K562 (cell line): ENCODE data around the gene CEP72. TPM values are rescaled to one million over a fixed set of nuclear protein-coding genes. Genes with fewer than 3 reads are reported as not detected.
"Not testable (repeated sequence)": the region's sequence is repeated elsewhere in the genome, so short reads cannot be mapped to it uniquely, and the experiment has no call there.

Source experiments
- ATAC-seq: fragments of 200-7000 bp; cut with Tn5 transposase; 3 replicates; pipeline ENCODE4 v1.9.1; 2020; ENCODE audit warnings: moderate library complexity
- BruUV-seq: library from RNA; stranded (reverse); fragments of 400-500 nt; replicated peaks from 2 replicates; lab custom pipeline; 2021; lab: Mats Ljungman, UMichigan
- CTCF ChIA-PET: fragments of 300-600 bp; formaldehyde crosslinking; extraction: SDS; loops from one replicate; lab custom pipeline; 2021; ENCODE audit warnings: low intra/inter-chr PET ratio; lab: Yijun Ruan, JAX
- POLR2A ChIA-PET: fragments of 300-600, 350-650 bp; sonication (Branson Sonifier 250); formaldehyde crosslinking; extraction: SDS; loops from one replicate; lab custom pipeline; 2021; ENCODE audit warnings: antibody characterized with exemption, inconsistent platforms; lab: Yijun Ruan, JAX
- DNase-seq, 4 experiments: peaks; one replicate each; pipeline versions ENCODE4 v3.0.0 to v3.0.0-alpha.2; 2011 to 2018; ENCODE audit warnings: low spot score in 3 of 4, mixed read lengths in 3 of 4; ENCODE audit errors: extremely low read depth in 1 of 4
- FAIRE-seq: peaks from 2 replicates; lab custom pipeline; 2011; peaks lifted over from hg19 to GRCh38; lab: Jason Lieb, UNC
- H2AFZ ChIP-seq: 2 replicates; pipeline ENCODE4 v1.6.0; 2011; ENCODE audit warnings: low read depth, low read length, control low read depth, inconsistent platforms
- H3K27ac ChIP-seq: fragments of 200-600 bp; 3 replicates; pipeline ENCODE4 v1.8.0; 2011; ENCODE audit warnings: low read depth, mild to moderate bottlenecking, control low read depth, inconsistent platforms, low read length, moderate library complexity, mixed read lengths; ENCODE audit errors: extremely low read depth
- H3K27me3 ChIP-seq, 2 experiments: fragments of 300-600 bp in 1 of 2; 2 replicates in 1 of 2; 3 replicates in 1 of 2; pipeline versions ENCODE4 v1.6.0 to v1.8.0; 2011; ENCODE audit warnings: inconsistent platforms in 2 of 2, low read length in 2 of 2, mild to moderate bottlenecking in 1 of 2, mixed read lengths in 1 of 2, moderate library complexity in 1 of 2; ENCODE audit not compliant: control insufficient read depth in 2 of 2, insufficient read depth in 2 of 2
- H3K36me3 ChIP-seq: fragments of 300-600 bp; 3 replicates; pipeline ENCODE4 v1.8.0; 2011; ENCODE audit warnings: mild to moderate bottlenecking, low read length, inconsistent platforms; ENCODE audit not compliant: control insufficient read depth, insufficient read depth
- H3K4me1 ChIP-seq, 2 experiments: fragments of 200-600 bp in 1 of 2; replicated peaks in 1 of 2; 2 replicates in 1 of 2; 3 replicates in 1 of 2; pipeline versions ENCODE4 v1.5.1 to v1.8.0; 2011; ENCODE audit warnings: inconsistent platforms in 2 of 2, low read length in 2 of 2, mild to moderate bottlenecking in 1 of 2, mixed read lengths in 1 of 2, moderate library complexity in 1 of 2; ENCODE audit not compliant: control insufficient read depth in 2 of 2, insufficient read depth in 2 of 2
- H3K4me2 ChIP-seq: 2 replicates; pipeline ENCODE4 v1.6.1; 2011; ENCODE audit warnings: low read length, control low read depth, inconsistent platforms, mixed read lengths; ENCODE audit not compliant: insufficient read depth
- H3K4me3 ChIP-seq: fragments of 200-600 bp; sonication (generic), shearing (Covaris generic); 2 replicates; pipeline ENCODE4 v1.5.1; 2016; ENCODE audit warnings: control low read depth, inconsistent platforms
- H3K79me2 ChIP-seq: fragments of 200-600 bp; 3 replicates; pipeline ENCODE4 v1.8.0; 2011; ENCODE audit warnings: low read length, inconsistent platforms; ENCODE audit not compliant: control insufficient read depth, insufficient read depth
- H3K9ac ChIP-seq, 2 experiments: 2 replicates each; pipeline versions ENCODE4 v1.6.0 to v1.6.1; 2011; ENCODE audit warnings: low read depth in 2 of 2, low read length in 2 of 2, control low read depth in 1 of 2, inconsistent platforms in 1 of 2, mild to moderate bottlenecking in 1 of 2, mixed read lengths in 1 of 2; ENCODE audit not compliant: insufficient read depth in 1 of 2
- H3K9me1 ChIP-seq: one replicate; pipeline ENCODE4 v1.6.0; 2011; ENCODE audit warnings: inconsistent platforms, mild to moderate bottlenecking, low read length, moderate library complexity; ENCODE audit not compliant: control insufficient read depth, insufficient read depth
- H3K9me3 ChIP-seq: replicated peaks from 2 replicates; pipeline ENCODE4 v1.5.1; 2011; ENCODE audit warnings: low read depth, low read length, inconsistent platforms; ENCODE audit not compliant: control insufficient read depth, insufficient read depth
- H4K20me1 ChIP-seq: replicated peaks from 2 replicates; pipeline ENCODE4 v1.6.1; 2011; ENCODE audit warnings: low read length, inconsistent platforms, mixed read lengths; ENCODE audit not compliant: control insufficient read depth, insufficient read depth
- ATF7 ChIP-seq: fragments of 450-650 bp; IDR thresholded peaks from 2 replicates; pipeline ENCODE4 v1.7.1; 2014; ENCODE audit warnings: mild to moderate bottlenecking, moderate library complexity
- KDM1A ChIP-seq, 2 experiments: fragments of 450-650 bp; IDR thresholded peaks; 2 replicates each; pipeline ENCODE4 v1.6.1; 2016; ENCODE audit warnings: mild to moderate bottlenecking in 2 of 2
- NONO ChIP-seq, 2 experiments: fragments of 200-400 bp in 1 of 2; fragments of 450-650 bp in 1 of 2; formaldehyde crosslinking in 1 of 2; IDR thresholded peaks; 2 replicates each; pipeline ENCODE4 v1.6.1; 2017; ENCODE audit warnings: low read depth in 2 of 2, mild to moderate bottlenecking in 2 of 2, moderate library complexity in 2 of 2, low read length in 1 of 2
- POLR3G ChIP-seq: IDR thresholded peaks from 2 replicates; pipeline ENCODE4 v1.6.1; 2011; ENCODE audit not compliant: insufficient read length, insufficient replicate concordance; ENCODE audit errors: extremely low read depth
- PRPF4 ChIP-seq: fragments of 200-400 bp; formaldehyde crosslinking; IDR thresholded peaks from one replicate; pipeline ENCODE4 v1.6.1; 2017; ENCODE audit warnings: low read length, low read depth, mild to moderate bottlenecking; ENCODE audit not compliant: insufficient read depth, poor library complexity, severe bottlenecking
- SLC30A9 ChIP-seq: fragments of 250-450 bp; sonication (Bioruptor Pico); IDR thresholded peaks from 2 replicates; pipeline ENCODE4 v1.8.0; 2022; ENCODE audit warnings: mild to moderate bottlenecking, moderate library complexity
- SRSF3 ChIP-seq: fragments of 200-400 bp; formaldehyde crosslinking; IDR thresholded peaks from 2 replicates; pipeline ENCODE4 v1.6.1; 2016; ENCODE audit warnings: mild to moderate bottlenecking, low read length, moderate library complexity; ENCODE audit not compliant: insufficient read depth
- TARDBP ChIP-seq: fragments of 450-650 bp; IDR thresholded peaks from 2 replicates; pipeline ENCODE4 v1.6.1; 2016
- ZNF780A ChIP-seq: fragments of 250-450 bp; sonication (Bioruptor Pico); IDR thresholded peaks from 2 replicates; pipeline ENCODE4 v1.5.0; 2021; ENCODE audit warnings: mild to moderate bottlenecking
- WGBS: fragments of 100-300 bp; shearing (Covaris generic); methylation state at CpG from one replicate; pipeline ENCODE4 v1.1.6; 2016; ENCODE audit warnings: low coverage, mixed read lengths; ENCODE audit not compliant: insufficient coverage; ENCODE audit errors: missing lambda C conversion rate; 5-methylcytosine and 5-hydroxymethylcytosine counted together
- in situ Hi-C: fragments of 300-500 bp; cut with MboI; formaldehyde crosslinking; loops from 4 replicates; pipeline ENCODE4 v1.15.0; 2018; ENCODE audit warnings: inconsistent platforms, mixed read lengths
- intact Hi-C: fragments of 100-400 bp; cut with micrococcal nuclease; formaldehyde crosslinking; loops from 2 replicates; pipeline ENCODE4 v1.14.2; 2022
- polyA plus RNA-seq, 8 experiments: library from polyadenylated mRNA; depleted of rRNA in 4 of 8; stranded (reverse) in 5 of 8; unstranded in 3 of 8; fragments of >200 nt; fragmentation: Nextera tagmentation in 2 of 8; fragmentation: Illumina TruSeq in 1 of 8; extraction: Ambion mirVana in 2 of 8; extraction: Trizol in 1 of 8; gene quantifications; 2 replicates each; pipeline versions ENCODE4 v1.2.1 to v1.2.3, GENCODE V29; 2011 to 2014; ENCODE audit warnings: inconsistent platforms in 1 of 8, missing spikeins in 1 of 8
- total RNA-seq, 7 experiments: library from RNA; depleted of rRNA in 6 of 7; stranded (reverse); fragments of >200 nt in 6 of 7; fragmentation: Illumina TruSeq in 2 of 7; extraction: Trizol in 2 of 7; gene quantifications; 2 replicates each; pipeline versions ENCODE4 v1.2.1 to v1.2.3, GENCODE V29; 2011 to 2021; ENCODE audit warnings: low replicate concordance in 1 of 7

CEP72 gene
- total and polyA plus RNA-seq, 9 of the 15 experiments (the other 6 are each of a cell fraction or from before 2014, with no cell fraction given) = 0.89 to 38.1 (median 14.2) TPM

DNA sequence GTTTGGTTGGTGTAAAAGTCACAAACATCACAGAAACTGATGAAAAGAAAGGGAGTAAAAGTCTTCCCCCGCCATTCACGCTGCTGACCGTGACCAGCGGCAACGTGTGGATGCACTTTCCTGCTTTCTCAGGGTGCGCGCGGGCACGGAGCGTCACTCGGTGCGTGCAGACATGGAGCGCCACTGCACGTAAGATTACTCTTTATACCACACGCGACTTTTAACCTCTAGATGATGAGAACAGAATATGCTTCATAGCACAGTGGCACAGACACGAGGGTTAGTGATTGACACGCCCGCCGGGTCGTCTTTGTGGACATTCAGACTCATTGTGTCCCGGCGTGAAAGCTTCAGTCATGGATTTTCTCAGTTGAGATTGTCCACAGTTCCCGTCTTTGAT lies 15.7 kb downstream of the CEP72 start (continued):
- TF ChIP-seq SLC30A9 (no peak), ATF7 (no peak), KDM1A (IDR thresholded peaks at IDR 0.05) (no peak), NONO (IDR thresholded peaks at IDR 0.05; ENCODE audit: low read depth in 2 of 2, low read length in 1 of 2) (no peak), POLR3G (no peak), TARDBP (no peak), ZNF780A (CRISPR knock-in tag) (no peak), PRPF4 (no peak), SRSF3 (no peak)

DNA sequence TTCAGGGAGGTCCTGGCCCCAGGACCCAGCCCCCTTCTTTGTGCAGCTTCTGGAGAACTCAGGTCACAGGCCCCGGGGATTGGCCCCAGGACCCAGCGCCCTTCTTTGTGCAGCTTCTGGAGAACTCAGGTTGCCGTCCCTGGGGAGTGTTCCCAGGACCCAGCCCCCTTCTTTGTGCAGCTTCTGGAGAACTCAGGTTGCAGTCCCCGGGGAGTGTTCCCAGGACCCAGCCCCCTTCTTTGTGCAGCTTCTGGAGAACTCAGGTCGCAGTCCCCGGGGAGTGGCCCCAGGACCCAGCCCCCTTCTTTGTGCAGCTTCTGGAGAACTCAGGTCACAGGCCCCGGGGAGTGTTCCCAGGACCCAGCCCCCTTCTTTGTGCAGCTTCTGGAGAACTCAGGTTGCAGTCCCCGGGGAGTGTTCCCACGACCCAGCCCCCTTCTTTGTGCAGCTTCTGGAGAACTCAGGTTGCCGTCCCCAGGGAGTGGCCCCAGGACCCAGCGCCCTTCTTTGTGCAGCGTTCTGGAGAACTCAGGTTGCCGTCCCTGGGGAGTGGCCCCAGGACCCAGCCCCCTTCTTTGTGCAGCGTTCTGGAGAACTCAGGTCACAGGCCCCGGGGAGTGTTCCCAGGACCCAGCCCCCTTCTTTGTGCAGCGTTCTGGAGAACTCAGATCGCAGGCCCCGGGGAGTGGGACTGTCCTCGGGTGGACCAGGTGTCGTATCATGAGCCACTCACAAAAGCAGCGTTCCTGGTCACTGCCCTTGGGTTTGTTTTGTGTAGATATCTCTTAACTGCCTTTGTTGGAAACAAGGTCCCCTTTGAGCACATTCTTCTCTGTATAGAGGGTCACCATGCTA lies 16.4 kb downstream of the CEP72 start:
- BruUV-seq, H3K79me2 ChIP-seq, CTCF ChIA-PET, H3K27me3 ChIP-seq, H3K4me2 ChIP-seq, H3K9ac ChIP-seq, H3K9me1 ChIP-seq, H3K9me3 ChIP-seq, DNase-seq, H3K4me3 ChIP-seq, H4K20me1 ChIP-seq, H2AFZ ChIP-seq, H3K27ac ChIP-seq, H3K4me1 ChIP-seq, FAIRE-seq, in situ Hi-C loops, ATAC-seq, intact Hi-C loops: not testable (repeated sequence)
- H3K36me3 ChIP-seq = peaks cover 57% of the 10 kb centered on the region
- POLR2A ChIA-PET = interaction anchor here (1.1 kb wide), 1 partner anchor 264 kb away, joined by 3 read pairs; the partner anchor contains the start of genes BRD9 and TRIP13
- WGBS = 96% methylated on average over 18 of the region's 21 CpGs
